GM12891 (cell line): ENCODE data around the gene FRMD6.

Source experiments
- POLR2A ChIP-seq: IDR thresholded peaks from 2 replicates; pipeline ENCODE4 v1.6.1; 2011; ENCODE audit warnings: low read depth, low read length, control low read depth
- POLR2AphosphoS5 ChIP-seq: IDR thresholded peaks from 2 replicates; pipeline ENCODE4 v1.6.1; 2011; ENCODE audit warnings: low read depth, low read length, control low read depth
- SPI1 ChIP-seq: IDR thresholded peaks from 2 replicates; pipeline ENCODE4 v1.6.1; 2011; ENCODE audit warnings: low read depth, low read length, control low read depth
- TAF1 ChIP-seq: IDR thresholded peaks from 2 replicates; pipeline ENCODE4 v1.6.1; 2011; ENCODE audit warnings: low read depth, low read length, control low read depth

GRCh38 chr14:51707327-51707726, 55.6 kb downstream of the FRMD6 start:
- TF ChIP-seq POLR2A (no peak), POLR2AphosphoS5 (no peak), TAF1 (no peak), SPI1 (no peak)
